Suppressor macrophage treated with lipopolysaccharide for 4 hours (primary cell): ENCODE data around the gene ATRNL1.
"Not testable (repeated sequence)": the region's sequence is repeated elsewhere in the genome, so short reads cannot be mapped to it uniquely, and the experiment has no call there.

Source experiments
- DNase-seq: peaks from one replicate; pipeline ENCODE4 v3.0.0-alpha.2; 2020

ATRNL1 gene

DNA sequence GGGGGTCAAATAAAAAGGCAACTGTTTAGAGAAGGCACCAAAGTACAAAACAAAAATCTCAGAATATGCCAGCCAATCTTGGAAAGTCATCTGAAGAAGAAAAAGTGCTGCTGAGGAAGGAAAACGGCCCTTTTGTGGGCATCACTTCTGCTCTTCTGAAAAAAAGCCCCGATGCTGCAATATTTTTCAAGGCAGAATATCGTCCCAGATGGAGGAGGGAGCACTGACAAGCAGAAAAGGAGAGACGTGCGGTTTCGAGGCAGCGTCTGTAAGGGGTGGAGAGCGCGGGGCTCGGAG is 959 bp upstream of the ATRNL1 start:
- DNase-seq: peak; percentile 4

DNA sequence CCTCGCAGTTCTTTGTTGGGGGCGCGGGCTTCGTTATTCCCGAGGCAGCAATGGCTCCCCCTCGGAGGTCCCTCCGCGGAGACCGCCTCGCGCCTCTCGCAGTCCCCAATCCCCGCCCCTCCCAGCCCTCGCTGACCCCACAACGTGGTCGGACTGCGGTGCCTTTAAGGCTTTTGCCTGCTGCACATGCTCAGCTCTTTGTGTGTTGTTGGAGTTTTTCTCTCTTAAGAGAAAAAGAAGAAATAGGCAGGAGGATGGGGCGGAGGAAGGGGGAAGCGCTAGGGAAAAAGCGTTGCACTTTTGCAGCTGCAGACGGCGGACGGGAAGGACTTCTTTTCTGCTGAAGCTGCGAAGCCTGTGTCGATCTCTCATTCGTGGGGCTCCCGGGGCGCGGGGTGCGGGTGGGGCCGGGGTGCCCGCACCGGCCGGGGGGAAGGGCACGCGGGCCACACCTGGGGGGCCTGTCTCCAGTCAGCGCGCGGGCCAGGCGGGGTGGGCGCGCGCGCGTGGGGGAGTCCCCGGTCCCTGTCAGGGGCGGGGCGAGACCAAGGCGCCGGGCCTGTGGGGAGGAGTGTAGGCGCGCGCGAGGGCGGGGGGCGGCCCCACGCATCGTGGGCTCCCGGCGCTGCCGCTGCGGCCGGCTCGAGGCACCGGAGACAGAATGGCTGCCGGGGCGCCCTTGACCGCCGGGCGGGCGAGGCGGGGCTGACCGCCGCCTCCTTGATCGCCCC is 445 bp upstream of the ATRNL1 start:
- peak; percentile 8 for DNase-seq

DNA sequence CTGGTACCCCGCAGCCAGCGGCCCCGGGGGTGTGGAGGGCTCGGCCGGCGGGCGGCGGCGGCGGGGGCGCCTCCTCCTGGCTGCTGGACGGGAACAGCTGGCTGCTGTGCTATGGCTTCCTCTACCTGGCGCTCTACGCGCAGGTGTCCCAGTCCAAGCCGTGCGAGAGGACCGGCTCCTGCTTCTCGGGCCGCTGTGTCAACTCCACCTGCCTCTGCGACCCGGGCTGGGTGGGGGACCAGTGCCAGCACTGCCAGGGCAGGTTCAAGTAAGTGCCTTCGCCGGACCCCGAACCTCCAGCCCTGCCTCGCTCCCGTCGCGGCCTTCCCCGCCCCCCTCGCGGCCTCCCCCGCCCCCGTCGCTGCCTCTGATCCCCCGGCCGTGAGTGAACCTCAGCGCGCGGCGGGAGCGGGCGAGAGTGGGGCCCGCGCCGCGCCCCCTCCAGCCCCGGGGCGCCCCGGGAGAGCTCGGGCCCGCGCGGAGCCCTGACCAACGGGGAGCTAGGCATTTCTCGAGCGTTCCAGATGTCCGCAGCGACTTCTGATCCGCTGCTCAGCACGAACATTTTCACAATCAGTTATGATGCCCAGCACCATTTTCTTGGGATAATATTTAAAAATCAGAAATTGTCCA is 727 bp downstream of the ATRNL1 start:
- DNase-seq: no peak

DNA sequence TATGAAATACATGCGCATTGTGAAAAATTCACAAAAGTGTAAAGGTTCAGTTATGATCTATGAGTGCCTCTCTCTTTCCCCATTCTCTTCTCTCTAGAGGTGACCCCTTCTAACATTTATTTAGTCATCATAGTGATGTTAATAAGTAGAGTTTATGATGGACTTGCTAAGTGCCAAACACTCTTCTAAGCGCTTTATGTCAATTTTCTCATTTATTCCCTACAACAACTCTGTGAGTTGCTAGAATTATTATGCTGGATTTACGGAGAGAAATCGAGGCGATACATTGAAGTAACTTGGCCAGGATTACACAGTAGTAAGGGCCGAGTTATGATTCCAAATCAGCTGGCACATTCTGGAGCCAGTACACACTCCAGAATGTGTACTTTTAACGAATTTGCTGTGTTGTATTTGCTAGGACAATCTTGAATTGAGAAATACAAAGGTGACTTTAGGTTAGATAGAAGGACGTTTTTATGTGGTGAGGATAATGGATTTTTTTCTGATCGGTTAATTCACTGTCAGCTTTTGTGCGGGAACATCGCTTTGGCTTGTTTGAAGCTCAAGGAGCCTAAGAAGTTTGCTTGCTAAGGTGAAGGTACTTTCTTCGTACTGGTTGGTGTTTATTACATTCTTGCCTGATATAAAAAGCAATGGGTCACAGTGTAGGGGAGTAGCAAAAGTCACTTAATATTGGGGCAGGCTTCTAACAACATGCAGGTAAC is 1.4 kb downstream of the ATRNL1 start:
- DNase-seq: no peak

DNA sequence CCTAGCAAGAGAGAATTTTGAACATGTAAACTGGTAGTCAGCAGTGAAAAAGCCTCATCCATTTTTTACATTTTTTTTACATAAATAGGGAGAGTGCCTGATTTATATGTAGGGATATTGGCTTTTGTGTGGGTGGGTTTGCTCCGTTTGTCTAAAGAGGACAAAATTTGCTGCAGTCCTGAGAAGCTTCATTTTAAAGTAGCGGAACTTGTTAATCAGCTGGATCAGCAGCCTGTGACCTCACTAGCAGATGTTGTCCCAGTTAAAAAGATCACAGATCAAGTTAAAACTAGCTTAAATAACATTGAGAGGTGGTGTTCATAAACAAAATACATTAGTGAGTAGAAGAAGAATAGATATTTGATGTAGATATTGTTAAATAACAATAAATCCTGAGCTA is 2.6 kb downstream of the ATRNL1 start:
- DNase-seq: no peak

DNA sequence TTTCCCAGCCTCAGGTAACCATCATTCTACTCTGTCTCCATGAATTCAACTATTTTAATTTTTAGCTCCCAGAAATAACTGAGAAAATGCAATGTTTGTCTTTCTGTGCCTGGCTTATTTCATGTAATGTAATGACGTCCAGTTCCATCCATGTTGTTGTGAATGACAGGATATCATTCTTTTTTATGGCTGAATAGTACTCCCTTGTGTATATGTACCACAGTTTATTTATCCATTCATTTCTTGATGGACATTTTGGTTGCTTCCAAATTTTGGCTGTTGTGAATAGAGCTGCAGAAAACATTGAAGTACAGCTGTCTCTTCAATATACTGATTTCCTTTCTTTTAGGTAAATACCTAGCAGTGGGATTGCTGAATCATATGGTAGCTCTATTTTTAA is 10.5 kb downstream of the ATRNL1 start:
- DNase-seq: no peak

DNA sequence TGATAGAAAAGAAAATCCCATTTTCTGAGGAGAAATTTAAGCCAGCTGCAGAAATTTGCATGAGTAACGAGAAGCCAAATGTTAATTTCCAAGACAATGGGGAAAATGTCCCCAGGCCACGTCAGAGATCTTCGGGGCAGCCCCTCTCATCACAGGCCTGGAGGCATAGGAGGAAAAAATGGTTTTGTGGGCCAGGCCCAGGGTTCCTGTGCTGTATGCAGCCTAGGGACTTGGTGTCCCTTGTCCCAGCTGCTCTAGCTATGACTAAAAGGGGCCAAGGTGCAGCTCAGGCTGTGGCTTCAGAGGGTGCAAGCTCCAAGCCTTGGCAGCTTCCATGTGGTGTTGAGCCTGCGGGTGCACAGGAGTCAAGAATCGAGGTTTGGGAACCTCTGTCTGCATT is 12.2 kb downstream of the ATRNL1 start:
- DNase-seq: not testable (repeated sequence)

DNA sequence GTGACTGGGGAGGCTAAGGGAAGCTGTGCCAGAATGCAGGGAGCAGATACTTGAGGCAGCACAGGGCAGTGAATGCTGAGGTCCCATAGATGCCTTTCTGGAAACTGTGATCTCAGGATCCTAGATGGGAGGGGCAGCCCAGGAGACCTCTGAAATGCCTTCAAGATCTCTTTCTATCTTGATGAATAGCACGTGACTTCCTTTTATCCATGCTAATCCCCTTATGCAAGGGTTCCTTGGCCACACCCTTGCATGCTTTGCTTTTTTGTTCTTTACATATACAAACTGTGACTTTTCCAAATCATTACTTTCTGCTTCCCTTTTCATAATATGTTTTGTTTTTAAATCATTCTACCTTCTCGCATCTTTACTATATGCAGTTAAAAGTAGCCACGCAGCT is 14.7 kb downstream of the ATRNL1 start:
- no peak for DNase-seq

DNA sequence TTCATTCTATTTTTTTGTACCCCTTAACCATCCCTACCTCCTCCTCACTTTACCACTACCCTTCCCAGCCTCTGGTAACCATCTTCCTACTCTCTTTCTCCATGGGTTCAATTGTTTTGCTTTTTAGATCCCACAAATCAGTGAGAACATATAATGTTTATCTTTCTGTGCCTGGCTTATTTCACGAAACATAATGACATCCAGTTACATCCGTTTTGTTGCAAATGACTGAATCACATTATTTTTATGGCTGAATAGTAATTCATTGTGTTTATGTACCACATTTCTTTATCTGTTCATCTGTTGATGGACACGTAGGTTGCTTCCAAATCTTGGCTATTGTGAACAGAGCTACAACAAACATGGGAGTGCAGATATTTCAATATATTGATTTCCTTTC is 24.1 kb downstream of the ATRNL1 start:
- DNase-seq: no peak

DNA sequence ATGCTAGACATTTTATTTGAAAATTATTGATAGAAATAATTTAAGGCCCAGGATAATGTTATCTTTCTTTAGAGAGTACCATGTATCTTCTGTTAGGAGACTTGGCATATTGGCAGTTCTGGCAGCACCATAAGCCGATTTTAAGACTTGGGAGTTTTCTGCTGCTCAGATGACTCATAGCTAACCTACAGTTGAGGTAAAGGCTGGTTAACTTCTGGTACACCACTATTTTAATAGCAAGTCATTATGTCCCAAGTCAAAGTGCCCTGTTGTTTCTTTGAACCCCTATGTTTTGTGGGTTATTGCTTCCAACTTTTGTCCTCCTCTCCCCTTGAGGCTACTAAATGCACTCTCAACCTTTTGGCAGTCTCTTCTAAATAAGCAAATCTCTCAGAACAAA is 25.2 kb downstream of the ATRNL1 start:
- no peak for DNase-seq

DNA sequence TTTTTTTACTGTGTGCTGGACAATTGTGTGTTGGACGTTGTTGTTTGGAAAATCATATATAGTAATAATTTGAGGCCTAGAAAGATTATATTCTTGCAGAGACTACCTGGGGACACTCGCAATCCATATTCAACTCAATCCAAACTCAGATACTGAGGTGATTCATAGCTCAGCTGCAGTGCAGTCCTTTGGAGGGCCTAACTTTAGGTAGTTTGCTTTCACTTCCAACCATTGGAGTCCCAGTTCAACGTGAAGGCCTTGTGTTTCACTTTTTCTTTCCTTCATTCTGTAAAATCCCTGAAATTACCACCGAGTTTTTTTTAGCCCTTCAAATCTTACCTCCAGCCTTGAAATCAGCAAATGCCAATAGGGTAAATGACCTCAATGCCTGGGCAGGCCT is 32.3 kb downstream of the ATRNL1 start:
- no peak for DNase-seq

DNA sequence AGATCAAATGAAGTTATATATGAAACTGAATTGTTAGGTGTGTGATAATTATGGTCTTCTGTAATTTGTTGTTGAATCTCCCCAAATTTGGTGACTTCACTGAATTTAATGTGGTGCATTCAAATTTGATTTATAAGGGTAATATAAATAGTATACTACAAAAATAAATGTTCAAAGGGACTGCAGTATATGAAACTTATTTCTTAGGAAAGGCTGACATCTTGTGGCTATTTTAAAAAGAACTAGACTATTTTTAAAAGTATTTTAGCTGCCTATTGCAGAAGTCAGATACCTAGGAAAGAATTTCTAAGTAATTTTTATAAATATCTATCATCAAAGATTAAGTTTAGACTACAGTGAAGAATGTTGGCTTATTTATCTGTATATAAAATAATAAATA is 36.6 kb downstream of the ATRNL1 start:
- peak; percentile 43 for DNase-seq

DNA sequence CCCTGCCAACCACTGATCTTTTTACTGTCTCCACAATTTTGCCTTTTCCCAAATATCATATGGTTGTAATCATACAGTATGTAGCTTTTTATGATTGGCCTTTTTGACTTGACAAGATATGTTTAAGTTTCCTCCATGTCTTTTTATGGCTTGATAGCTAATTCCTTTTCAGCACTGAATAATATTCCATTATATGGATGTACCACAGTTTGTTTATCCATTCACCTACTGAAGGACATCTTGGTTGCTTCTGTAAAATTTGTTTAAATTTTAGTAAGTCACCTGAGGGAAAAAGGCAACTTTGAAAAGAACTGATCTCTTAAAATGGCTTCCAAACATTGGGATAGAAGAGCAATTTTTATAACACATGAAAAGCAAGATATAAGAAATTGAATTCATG is 43.5 kb downstream of the ATRNL1 start:
- DNase-seq: no peak

DNA sequence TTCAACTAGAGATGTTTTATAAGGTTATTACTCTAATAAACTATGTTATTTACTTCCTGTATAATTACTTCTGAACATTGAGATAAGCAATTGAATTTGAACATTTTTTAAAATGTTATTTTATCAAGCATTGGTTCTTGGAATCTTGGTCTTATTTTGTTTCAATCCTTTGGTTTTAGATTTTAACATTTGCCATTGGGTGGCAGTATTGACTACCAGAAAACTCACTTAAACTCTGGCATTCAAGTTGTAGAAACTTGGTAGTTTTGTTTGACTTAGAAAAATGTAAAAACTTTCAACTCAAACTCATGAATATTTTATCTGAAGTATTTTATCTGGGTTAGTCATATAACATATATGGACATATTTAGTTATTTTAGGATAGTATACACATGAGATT is 48.1 kb downstream of the ATRNL1 start:
- DNase-seq: peak; percentile 36

DNA sequence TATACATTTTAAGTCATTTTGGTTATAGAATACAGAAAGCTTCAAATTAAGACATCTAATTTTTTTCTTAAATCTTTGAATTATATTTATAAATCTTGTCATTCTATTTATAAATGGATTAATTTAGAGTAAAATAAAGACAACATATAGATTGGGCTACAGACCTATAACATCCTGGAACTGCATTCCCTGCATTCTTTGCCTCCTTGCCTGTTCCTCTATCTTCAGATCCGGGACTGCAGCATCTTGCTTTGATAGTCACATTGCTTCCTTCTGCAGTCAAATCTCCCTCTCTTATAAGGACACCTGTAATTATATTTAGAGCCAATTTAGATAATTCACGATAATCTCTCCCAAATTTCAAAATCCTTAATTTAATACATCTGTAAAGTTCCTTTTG is 64.2 kb downstream of the ATRNL1 start:
- DNase-seq: no peak

DNA sequence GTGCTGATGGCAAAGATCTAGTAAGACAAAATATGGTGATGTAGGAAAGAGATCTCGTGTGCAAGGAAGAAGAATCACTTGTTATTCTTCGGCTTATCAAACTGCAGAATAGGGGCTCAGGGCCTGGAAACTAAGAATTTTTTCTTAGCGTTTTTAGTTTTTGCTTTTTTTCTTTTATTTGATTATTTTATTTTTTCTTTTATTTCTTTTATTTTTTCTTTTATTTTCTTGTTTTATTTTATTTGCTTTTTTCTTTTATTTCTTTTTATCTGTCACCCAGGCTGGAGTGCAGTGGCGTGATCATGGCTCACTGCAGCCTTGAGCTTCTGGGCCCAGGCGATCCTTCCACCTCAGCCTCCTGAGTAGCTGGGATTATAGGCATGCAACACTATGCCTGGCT is 70.0 kb downstream of the ATRNL1 start:
- DNase-seq: no peak

DNA sequence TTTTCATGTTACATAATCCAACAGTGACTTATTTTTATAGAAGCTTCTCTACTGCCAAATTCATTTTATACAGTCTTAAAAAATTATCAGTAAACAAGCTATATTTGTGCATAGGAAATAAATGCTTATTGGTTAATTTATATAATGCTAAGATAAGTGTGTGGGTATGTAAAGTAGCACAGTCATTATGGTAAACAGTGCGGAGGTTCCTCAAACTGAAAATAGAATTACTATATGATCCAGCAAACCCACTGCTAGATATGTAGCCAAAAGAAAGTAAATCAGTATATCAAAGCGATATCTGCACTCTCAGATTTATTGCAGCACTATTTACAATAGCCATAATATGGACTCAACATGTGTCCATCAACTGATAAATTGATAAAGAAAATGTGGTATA is 71.1 kb downstream of the ATRNL1 start:
- DNase-seq: no peak

DNA sequence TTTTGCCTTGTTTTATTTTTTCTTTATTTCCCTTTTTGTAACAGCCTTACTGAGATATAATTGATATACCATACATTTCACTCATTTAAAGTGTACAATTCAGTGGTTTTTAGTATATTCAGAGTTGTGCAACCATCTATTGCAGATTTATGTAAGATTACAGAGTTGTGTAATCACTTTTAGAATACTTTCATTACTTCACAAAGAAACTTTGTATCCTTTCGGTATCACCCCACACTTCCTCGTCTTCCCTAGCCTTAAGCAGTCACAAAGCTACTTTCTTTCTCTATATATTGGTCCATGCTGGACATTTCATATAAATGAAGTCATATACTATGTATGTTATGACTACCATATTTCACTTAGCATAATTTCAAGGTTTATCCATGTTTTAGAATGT is 74.6 kb downstream of the ATRNL1 start:
- peak; percentile 90 for DNase-seq

DNA sequence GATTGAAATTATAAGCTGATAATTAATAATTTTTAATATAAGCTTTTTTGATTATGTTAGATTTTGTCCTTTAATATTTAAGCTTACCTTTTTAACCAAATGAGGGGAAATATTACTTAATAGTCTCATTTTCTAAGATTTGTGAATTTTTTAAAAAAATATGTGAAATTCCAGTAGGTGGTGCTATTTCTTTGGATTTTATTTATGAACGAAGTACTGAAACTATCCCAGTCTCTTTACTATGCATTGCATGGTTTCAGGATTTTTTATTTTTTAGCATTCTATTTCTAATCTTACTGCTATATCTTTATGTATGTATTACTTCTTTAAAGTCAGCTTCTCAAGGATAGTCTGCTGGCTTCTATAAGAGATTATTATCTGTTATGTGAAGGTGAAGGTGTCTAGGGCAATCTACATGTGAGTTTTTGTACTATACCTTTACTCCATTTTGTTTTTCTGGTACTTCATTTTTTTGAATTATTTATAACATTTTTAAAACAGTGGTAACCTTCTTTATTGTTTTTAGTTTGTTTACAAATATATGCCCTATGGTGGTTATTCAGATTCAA is 78.3 kb downstream of the ATRNL1 start:
- DNase-seq: peak; percentile 57

DNA sequence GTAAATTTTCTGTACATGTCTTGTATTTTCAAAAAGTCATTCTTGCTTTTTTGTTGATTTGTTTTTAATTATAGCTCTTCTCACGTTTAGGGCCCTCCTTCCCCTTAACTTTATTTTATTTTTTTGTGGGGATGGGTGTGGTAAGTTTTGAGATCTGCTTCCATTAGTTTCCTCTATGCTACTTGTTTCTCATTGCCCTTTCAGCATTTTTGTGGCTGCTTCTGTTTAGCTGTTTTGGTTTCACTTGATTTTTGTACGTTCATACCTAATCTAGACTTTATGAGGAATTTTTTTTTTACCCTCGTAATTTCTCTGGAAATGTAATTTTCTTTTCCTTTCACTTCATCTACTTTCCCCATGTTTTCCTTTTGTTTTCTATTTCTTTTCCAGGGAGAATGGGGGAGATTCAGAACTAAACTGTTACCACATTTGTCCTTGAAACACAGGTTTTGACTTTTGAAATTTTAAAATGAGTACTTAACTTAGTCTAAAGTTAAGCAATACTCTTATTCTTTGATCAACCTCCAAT is 80.8 kb downstream of the ATRNL1 start:
- DNase-seq: no peak

DNA sequence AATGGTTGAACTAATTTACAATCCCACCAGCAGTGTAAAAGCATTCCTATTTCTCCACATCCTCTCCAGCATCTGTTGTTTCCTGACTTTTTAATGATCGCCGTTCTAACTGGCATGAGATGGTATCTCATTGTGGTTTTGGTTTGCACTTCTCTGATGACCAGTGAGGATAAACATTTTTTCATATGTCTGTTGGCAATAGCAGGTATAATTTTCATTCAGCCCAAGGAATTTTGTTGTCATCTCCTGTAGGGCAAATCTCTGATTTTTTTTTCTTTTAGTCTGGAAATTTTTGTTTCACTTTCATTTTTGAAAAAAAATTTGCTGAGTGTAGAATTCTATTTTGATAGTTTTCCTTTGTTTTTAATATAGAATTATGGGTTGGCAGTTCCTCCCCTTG is 114.1 kb downstream of the ATRNL1 start:
- DNase-seq: peak; percentile 1

DNA sequence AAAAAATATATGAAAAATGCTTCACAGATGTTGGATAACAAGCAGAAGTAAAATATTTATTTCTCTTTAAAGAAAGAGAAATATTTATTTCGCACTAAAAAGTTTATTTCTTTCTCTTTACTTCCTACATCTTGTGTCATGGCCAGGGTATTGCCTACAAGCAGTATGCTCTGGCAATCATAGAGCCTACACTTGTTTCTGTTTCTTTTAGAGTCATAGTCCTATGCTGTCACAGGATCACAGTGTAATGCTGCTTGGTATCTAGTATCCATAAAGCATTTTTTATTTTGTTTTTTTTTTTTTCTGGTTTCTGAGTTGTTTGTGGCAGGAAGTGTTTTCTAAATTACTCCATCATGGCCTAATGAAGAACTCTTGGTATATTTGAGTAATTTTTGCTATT is 116.0 kb downstream of the ATRNL1 start:
- DNase-seq: peak; percentile 3

DNA sequence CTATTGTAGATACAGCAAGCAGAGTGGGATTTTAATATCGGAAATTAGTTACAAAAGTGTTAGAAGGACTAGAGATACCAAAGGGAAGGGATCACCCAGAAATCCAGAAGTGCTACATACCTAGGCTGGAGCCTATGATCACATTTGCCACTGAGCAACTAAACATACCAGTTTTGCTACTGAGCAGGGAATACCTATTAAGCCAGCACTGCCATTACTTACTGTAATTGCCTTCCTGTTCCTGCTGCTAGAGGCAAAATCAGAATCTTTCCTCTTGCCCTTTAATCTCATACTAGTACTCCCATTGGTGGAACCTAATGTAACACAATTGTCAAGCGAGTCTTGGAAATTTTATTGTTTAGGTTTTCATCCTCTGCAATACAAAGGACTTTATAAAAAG is 121.7 kb downstream of the ATRNL1 start:
- DNase-seq: no peak

DNA sequence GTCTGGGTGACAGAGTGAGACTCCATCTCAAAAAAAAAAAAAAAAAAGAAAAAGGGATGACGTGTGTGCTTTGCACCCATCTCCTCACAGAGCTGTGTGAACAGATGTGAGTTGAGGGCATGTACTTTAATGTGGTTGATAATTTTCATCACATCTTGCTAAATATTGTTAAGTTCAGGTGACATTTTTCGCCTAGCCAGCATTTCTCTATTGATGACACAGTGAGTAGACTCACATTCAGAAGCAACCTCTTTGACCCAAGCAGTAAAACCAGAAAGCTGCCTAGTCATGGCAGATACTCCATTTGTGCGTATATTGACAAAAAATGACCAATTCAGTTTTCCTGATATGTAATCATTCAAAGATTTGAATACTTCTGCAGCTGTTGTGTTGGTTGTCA is 126.0 kb downstream of the ATRNL1 start:
- DNase-seq: no peak
